ENCODE data around the gene TRABD2A.

The TRABD2A gene

DNA sequence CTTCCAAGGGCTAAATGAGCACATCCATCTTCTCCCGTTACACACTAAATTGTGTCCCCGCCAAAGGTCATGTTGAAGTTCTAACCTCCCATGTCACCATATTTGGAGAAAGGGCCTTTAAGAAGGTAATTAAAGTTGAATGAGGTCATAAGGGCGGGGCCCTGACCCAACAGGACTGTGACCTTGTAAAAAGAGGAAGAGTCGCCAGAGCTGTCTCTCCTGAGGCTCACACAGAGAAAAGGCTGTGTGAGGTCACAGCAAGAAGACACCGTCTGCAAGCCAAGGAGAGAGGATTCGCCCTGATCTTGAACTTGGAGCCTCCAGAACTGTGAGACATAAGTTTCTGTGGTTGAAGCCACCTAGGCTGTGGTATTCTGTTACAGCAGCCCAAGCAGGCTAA lies 24.1 kb downstream of the TRABD2A start:
- Histone ChIP-seq H3K9ac (ENCODE audit: insufficient read length) (no peak overlapping the region), H3K9me3 (ENCODE audit: low read depth, low read length) (no peaks in the 10 kb centered on the region), H3K27ac (no peak overlapping the region), H3K4me3 (no peak overlapping the region), H3K36me3 (ENCODE audit: insufficient read depth, low read length) (no peaks in the 10 kb centered on the region)
- DNase-seq (ENCODE audit: low read depth, low spot score) = no peak
- TF ChIP-seq FOXP2 (optimal IDR thresholded peaks at IDR 0.05; ENCODE audit: control extremely low read depth, extremely low read length, insufficient read depth) = no peak
- TF ChIP-seq POLR2AphosphoS5 (IDR thresholded peaks at IDR 0.05; ENCODE audit: borderline replicate concordance, low read depth, low read length) = no peak
- no peak for TF ChIP-seq EZH2 (IDR thresholded peaks at IDR 0.05)

DNA sequence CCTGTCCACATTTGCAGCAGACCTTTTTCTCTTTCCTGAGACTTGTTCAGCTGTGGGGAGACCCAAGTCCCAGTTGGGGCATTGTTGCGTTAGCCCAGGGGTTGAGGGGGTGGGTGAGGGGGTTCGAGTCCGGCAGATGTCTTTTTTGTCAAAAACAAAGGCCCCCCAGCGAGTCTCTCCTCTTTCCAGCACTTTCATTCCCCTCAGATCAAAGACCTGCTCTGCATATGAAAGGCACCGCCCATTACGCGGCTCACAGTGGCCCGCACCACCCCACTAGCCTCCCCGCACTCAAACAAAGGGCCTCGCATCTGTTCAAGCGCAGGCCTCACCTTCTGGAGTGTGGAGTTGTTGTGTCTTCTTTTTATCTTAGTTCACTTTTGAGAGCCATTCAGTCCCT lies 25.2 kb downstream of the TRABD2A start:
- no peak for DNase-seq (ENCODE audit: low read depth, low spot score)
- Histone ChIP-seq H3K27ac (no peak overlapping the region), H3K9ac (ENCODE audit: insufficient read length) (no peak overlapping the region), H3K36me3 (ENCODE audit: insufficient read depth, low read length) (no peaks in the 10 kb centered on the region), H3K9me3 (ENCODE audit: low read depth, low read length) (no peaks in the 10 kb centered on the region), H3K4me3 (no peak overlapping the region)
- TF ChIP-seq EZH2 (IDR thresholded peaks at IDR 0.05) (no peak), POLR2AphosphoS5 (IDR thresholded peaks at IDR 0.05; ENCODE audit: borderline replicate concordance, low read depth, low read length) (no peak), FOXP2 (optimal IDR thresholded peaks at IDR 0.05; ENCODE audit: control extremely low read depth, extremely low read length, insufficient read depth) (no peak)

DNA sequence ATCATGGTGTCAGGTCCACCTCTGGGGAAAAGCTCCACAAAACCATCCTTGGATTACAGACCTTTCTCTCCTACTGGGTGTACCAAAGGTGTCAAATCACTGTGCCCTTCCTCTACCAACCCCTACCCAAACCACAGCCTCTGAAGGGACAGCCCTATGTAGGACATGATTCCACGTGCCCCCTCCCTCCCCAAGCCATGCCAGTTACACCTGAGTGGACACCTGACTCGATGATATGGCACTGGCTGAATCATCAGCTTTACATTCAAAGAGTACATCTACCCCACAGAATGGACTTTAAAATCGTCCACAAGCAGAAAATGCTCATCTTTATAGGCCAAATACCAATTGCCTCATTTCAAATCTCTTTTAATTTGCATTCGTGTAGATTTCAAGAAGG lies 26.0 kb downstream of the TRABD2A start:
- Histone ChIP-seq H3K9me3 (ENCODE audit: low read depth, low read length) (no peaks in the 10 kb centered on the region), H3K9ac (ENCODE audit: insufficient read length) (no peak overlapping the region), H3K36me3 (ENCODE audit: insufficient read depth, low read length) (no peaks in the 10 kb centered on the region), H3K27ac (no peak overlapping the region), H3K4me3 (no peak overlapping the region)
- no peak for TF ChIP-seq POLR2AphosphoS5 (IDR thresholded peaks at IDR 0.05; ENCODE audit: borderline replicate concordance, low read depth, low read length)
- TF ChIP-seq EZH2 (IDR thresholded peaks at IDR 0.05) = no peak
- no peak for TF ChIP-seq FOXP2 (optimal IDR thresholded peaks at IDR 0.05; ENCODE audit: control extremely low read depth, extremely low read length, insufficient read depth)
- DNase-seq (ENCODE audit: low read depth, low spot score) = no peak

DNA sequence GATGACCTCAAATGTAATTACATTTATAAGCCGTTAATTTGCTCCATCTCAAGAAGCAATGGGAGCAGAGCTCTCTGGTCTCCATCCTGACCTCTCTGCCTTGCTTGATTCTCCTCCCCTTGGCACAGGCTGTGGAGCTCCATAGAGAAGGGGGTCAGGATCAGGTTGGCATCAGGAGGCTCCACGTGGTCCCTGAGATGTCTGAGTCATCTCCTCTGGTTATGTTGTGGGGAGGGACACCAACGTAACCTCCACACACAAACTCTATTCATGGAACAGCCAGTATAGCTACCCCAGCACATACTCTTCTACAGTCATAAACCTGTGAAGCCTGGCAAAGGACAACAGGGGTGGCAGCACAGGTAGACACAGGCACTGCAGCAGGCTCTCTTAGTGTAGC lies 29.0 kb downstream of the TRABD2A start:
- no peak for DNase-seq (ENCODE audit: low read depth, low spot score)
- no peak overlapping the region for H3K4me3 ChIP-seq
- no peak for TF ChIP-seq POLR2AphosphoS5 (IDR thresholded peaks at IDR 0.05; ENCODE audit: borderline replicate concordance, low read depth, low read length)
- TF ChIP-seq EZH2 (IDR thresholded peaks at IDR 0.05) = no peak
- no peak for TF ChIP-seq FOXP2 (optimal IDR thresholded peaks at IDR 0.05; ENCODE audit: control extremely low read depth, extremely low read length, insufficient read depth)
- no peak overlapping the region for H3K9ac ChIP-seq (ENCODE audit: insufficient read length)
- H3K27ac ChIP-seq = no peak overlapping the region
- no peaks in the 10 kb centered on the region for H3K9me3 ChIP-seq (ENCODE audit: low read depth, low read length)
- no peaks in the 10 kb centered on the region for H3K36me3 ChIP-seq (ENCODE audit: insufficient read depth, low read length)

DNA sequence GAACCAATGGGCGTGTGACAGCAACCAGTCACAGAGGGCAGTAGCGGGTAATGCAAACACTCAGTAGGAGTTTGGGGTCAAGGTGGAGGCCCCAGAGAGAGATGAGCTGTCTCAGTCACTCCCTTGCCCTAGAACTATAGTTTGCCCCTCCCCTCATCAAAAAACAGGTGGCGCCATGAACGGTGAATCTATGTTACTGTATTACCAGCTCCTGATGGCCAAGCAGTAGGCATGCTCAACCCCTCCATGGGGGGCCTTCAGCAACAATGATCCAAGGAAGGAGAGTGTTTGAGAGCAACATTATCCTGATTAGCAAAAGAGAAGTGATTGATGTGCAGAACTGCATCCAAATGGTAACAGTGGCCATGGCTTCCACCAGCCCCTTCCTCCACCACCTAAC lies 30.4 kb downstream of the TRABD2A start:
- Histone ChIP-seq H3K27ac (no peak overlapping the region), H3K4me3 (no peak overlapping the region), H3K36me3 (ENCODE audit: insufficient read depth, low read length) (no peaks in the 10 kb centered on the region), H3K9me3 (ENCODE audit: low read depth, low read length) (no peaks in the 10 kb centered on the region), H3K9ac (ENCODE audit: insufficient read length) (no peak overlapping the region)
- no peak for DNase-seq (ENCODE audit: low read depth, low spot score)
- TF ChIP-seq FOXP2 (optimal IDR thresholded peaks at IDR 0.05; ENCODE audit: control extremely low read depth, extremely low read length, insufficient read depth) (no peak), EZH2 (IDR thresholded peaks at IDR 0.05) (no peak), POLR2AphosphoS5 (IDR thresholded peaks at IDR 0.05; ENCODE audit: borderline replicate concordance, low read depth, low read length) (no peak)

DNA sequence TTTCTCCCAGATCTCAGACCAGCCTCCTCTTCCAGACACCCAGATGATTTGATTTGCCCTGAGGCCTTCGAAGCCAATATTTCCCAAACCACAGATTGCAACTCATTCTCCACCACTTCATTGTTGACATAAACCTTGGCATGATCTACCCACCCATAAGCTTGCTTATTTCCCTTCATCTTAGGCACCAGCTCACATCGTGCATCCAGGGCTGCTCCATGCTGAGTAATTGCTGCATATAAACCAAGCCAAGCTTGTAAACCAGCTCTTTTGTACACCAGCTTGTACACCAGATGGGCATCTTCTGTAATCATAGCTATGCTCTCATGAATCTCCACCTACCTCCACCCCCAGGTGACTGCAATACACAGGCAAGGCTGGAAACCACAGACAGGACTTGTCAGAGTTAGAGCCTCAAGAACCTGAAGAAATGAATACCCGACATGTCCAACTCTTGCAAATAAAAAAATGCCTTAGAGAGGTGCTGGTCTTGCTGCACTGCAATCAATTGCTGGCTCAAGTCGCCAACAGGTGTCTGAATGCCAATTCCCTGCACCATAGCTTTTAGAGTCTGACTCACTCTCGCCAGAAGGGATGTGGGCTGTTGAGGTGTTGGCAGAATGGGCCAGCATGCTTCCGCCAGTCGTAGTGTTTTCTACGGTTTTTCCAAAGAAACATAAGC lies 31.5 kb downstream of the TRABD2A start:
- no peak for DNase-seq (ENCODE audit: low read depth, low spot score)
- H3K9ac ChIP-seq (ENCODE audit: insufficient read length) = no peak overlapping the region
- H3K9me3 ChIP-seq (ENCODE audit: low read depth, low read length) = no peaks in the 10 kb centered on the region
- TF ChIP-seq POLR2AphosphoS5 (IDR thresholded peaks at IDR 0.05; ENCODE audit: borderline replicate concordance, low read depth, low read length) (no peak), FOXP2 (optimal IDR thresholded peaks at IDR 0.05; ENCODE audit: control extremely low read depth, extremely low read length, insufficient read depth) (no peak), EZH2 (IDR thresholded peaks at IDR 0.05) (no peak)
- no peak overlapping the region for H3K27ac ChIP-seq
- no peaks in the 10 kb centered on the region for H3K36me3 ChIP-seq (ENCODE audit: insufficient read depth, low read length)
- no peak overlapping the region for H3K4me3 ChIP-seq

DNA sequence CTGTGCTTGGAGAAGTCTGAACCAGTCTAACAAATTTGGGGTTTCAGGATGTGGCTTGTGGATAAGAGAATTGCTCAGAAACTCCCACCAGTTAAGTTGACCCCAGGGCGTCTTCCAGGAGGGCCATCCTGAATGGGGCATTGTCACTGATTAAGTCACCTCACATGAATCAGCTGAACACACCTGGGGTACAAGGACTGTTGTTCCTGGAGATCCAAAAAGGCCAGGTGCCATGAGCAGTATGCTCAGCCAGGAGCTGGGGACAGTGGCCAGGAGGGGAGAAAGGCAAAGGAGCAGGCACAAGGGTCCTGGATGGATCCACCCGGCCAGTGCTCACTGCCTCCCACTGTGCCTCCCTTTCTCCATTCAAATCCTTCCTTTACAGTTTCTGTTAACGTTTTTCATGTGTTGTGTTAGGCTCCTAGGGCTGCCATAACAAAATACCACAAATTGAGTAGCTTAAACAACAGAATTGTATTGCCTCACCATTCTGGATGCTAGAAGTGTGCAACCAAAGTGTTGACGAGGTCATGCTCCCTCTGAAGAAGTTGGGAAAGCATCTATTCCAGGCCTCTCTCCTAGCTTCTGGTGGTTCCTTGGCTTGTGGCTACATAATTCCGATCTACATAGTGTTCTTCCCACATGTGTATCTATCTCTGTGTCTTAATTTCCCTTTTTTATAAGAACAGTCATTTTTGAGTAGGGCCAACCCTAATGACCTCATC lies 33.4 kb downstream of the TRABD2A start:
- Histone ChIP-seq H3K4me3 (no peak overlapping the region), H3K9me3 (ENCODE audit: low read depth, low read length) (no peaks in the 10 kb centered on the region)
- TF ChIP-seq EZH2 (IDR thresholded peaks at IDR 0.05) (no peak), FOXP2 (optimal IDR thresholded peaks at IDR 0.05; ENCODE audit: control extremely low read depth, extremely low read length, insufficient read depth) (no peak)

DNA sequence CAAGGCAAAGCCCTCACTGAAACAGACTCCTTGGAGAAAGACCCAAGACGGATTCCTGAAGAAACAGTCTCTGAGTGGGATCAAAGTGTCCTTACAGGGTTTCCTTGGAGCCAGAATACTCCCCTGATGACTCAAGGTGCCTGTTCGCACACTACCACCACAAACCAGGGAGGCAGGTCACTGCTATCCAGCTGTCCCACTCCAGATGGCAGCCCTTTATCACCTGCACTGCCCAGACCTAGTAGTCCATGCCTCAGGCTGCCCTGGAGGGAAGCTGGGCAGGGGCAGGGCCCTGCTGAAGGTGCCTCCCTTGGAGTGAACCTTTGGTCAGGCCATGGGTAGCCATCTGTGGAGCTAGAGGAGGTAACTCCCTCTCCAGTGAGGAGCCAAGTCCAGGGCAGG lies 34.1 kb downstream of the TRABD2A start:
- Histone ChIP-seq H3K9ac (ENCODE audit: insufficient read length) (no peak overlapping the region), H3K4me3 (no peak overlapping the region), H3K27ac (no peak overlapping the region), H3K36me3 (ENCODE audit: insufficient read depth, low read length) (no peaks in the 10 kb centered on the region), H3K9me3 (ENCODE audit: low read depth, low read length) (no peaks in the 10 kb centered on the region)
- TF ChIP-seq EZH2 (IDR thresholded peaks at IDR 0.05) = no peak
- no peak for TF ChIP-seq POLR2AphosphoS5 (IDR thresholded peaks at IDR 0.05; ENCODE audit: borderline replicate concordance, low read depth, low read length)
- TF ChIP-seq FOXP2 (optimal IDR thresholded peaks at IDR 0.05; ENCODE audit: control extremely low read depth, extremely low read length, insufficient read depth) = no peak
- DNase-seq (ENCODE audit: low read depth, low spot score) = no peak

More for the DNA sequence above, 33.4 kb downstream of the TRABD2A start:
- no peaks in the 10 kb centered on the region for H3K36me3 ChIP-seq (ENCODE audit: insufficient read depth, low read length)
- H3K9ac ChIP-seq (ENCODE audit: insufficient read length) = no peak overlapping the region
- DNase-seq (ENCODE audit: low read depth, low spot score) = no peak
- H3K27ac ChIP-seq = no peak overlapping the region
